ENCODE measurements around the gene BTRC. TPM values are rescaled to one million over a fixed set of nuclear protein-coding genes. Genes with fewer than 3 reads are reported as not detected.
A peak's percentile ranks its signal among the peaks of the same experiment; 100 is the strongest.
"Not testable (repeated sequence)": the region's sequence is repeated elsewhere in the genome, so short reads cannot be mapped to it uniquely, and the experiment has no call there.

The BTRC gene
- polyA plus RNA-seq, 3 donors: 22.0 to 25.3 (median 23.7) TPM

GRCh38 chr10:101334259-101334658 lies 19.7 kb upstream of the BTRC start:
- not testable (repeated sequence) for DNase-seq

- no peak for DNase-seq
Measured at GRCh38 chr10:101336382-101336781, 17.6 kb upstream of the BTRC start.

- no peak for DNase-seq
Measured at GRCh38 chr10:101337836-101338235, 16.1 kb upstream of the BTRC start.

- DNase-seq: no peak
Measured at GRCh38 chr10:101341438-101341837, 12.5 kb upstream of the BTRC start.

- DNase-seq: no peak
Measured at GRCh38 chr10:101346177-101346576, 7.8 kb upstream of the BTRC start.

GRCh38 chr10:101351017-101351416 lies 2.9 kb upstream of the BTRC start:
- no peak for DNase-seq

GRCh38 chr10:101351477-101351876 lies 2.5 kb upstream of the BTRC start:
- no peak for DNase-seq

GRCh38 chr10:101352857-101353256 lies 1.1 kb upstream of the BTRC start:
- DNase-seq: not testable (repeated sequence)

GRCh38 chr10:101354328-101355071 lies 535 bp downstream of the BTRC start:
- DNase-seq: peak; percentile 69

GRCh38 chr10:101355072-101355706 lies 1.2 kb downstream of the BTRC start:
- DNase-seq: no peak

- no peak for DNase-seq
Measured at GRCh38 chr10:101356132-101356531, 2.2 kb downstream of the BTRC start.

GRCh38 chr10:101357958-101358357 lies 4.0 kb downstream of the BTRC start:
- no peak for DNase-seq

GRCh38 chr10:101358706-101359300 lies 4.8 kb downstream of the BTRC start:
- no peak for DNase-seq

GRCh38 chr10:101360090-101360489 lies 6.1 kb downstream of the BTRC start:
- DNase-seq: not testable (repeated sequence)

GRCh38 chr10:101360841-101361240 lies 6.9 kb downstream of the BTRC start:
- not testable (repeated sequence) for DNase-seq

- no peak for DNase-seq
Measured at GRCh38 chr10:101363850-101364400, 10.0 kb downstream of the BTRC start.

GRCh38 chr10:101364721-101365120 lies 10.8 kb downstream of the BTRC start:
- no peak for DNase-seq

GRCh38 chr10:101367569-101368453 lies 13.8 kb downstream of the BTRC start:
- no peak for DNase-seq

GRCh38 chr10:101373063-101373462 lies 19.1 kb downstream of the BTRC start:
- no peak for DNase-seq

GRCh38 chr10:101373993-101374392 lies 20.0 kb downstream of the BTRC start:
- DNase-seq: not testable (repeated sequence)

- DNase-seq: no peak
Measured at GRCh38 chr10:101375076-101375475, 21.1 kb downstream of the BTRC start.

Measured in renal pelvis (tissue), 4 donors.